ENCODE measurements around the gene AOC2. TPM values are rescaled to one million over a fixed set of nuclear protein-coding genes. Genes with fewer than 3 reads are reported as not detected.

Gene AOC2
- total and polyA plus RNA-seq, 2 of the 13 experiments (the other 11 are each of a cell fraction or from before 2014, with no cell fraction given) = 1.2 to 3.3 TPM

DNA sequence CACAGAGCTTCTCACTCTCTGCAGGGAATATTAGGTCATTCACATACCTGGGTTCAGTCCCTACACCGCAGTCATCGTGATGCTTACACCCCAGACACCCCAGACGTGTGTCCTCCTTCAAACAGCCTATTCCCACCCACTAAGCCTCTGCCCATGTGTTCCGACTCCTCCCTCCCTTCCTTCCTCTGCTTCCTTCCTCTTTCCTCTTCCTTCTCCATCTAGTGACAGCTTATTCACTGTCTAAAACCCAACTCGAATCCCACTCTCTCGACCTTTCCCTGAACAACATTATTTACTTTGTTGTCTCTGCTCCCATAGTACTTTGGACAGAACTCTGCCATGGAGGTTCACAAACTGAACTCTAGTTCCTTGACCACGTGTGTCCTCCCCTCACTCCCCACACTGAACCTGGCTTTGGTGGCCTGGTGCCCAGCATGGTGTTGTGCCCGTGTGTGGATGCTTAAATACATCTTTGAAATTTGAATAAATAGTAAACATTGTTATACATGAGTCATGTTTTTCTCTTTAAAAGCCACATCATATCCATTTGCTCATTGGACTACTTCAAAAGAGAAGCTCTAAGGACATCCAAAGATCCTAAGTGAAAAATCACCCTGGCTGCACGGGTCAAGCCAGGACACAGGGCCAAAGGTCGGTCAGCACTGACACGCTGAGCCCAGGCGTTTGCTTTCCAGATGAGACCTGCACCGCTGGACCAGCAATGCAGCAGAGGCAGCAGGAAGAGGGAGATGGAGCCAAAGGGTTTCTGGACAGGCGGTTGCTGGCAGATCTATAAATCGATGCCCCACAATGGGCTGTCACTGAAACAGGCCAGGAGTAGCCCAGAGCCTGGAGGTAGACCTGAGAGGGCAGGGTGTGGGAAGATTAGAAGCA lies 42.1 kb downstream of the AOC2 start (continued):
- TF ChIP-seq ZFP91 (CRISPR knock-in tag; IDR thresholded peaks at IDR 0.05; ENCODE audit: borderline replicate concordance) (peak; percentile 71; the same call in 1 of the 2 replicates), ZNF782 (CRISPR knock-in tag; IDR thresholded peaks at IDR 0.05; ENCODE audit: borderline replicate concordance) (peak; percentile 96; the same call in 1 of the 2 replicates), ZNF276 (CRISPR knock-in tag; IDR thresholded peaks at IDR 0.05; ENCODE audit: low read depth) (peak; percentile 63; the same call in 1 of the 2 replicates), SMAD1 (CRISPR knock-in tag; IDR thresholded peaks at IDR 0.05; ENCODE audit: borderline replicate concordance, low read depth) (no peak; the same call in 1 of the 2 replicates), RARG (CRISPR knock-in tag; IDR thresholded peaks at IDR 0.05; ENCODE audit: low read depth) (0 out of 2 replicates have a peak, but pooled peaks have one; percentile 56), ZFP90 (CRISPR knock-in tag; IDR thresholded peaks at IDR 0.05; ENCODE audit: borderline replicate concordance) (peak; percentile 72), ZNF496 (CRISPR knock-in tag; IDR thresholded peaks at IDR 0.05; ENCODE audit: insufficient replicate concordance) (no peak), MTA3 (CRISPR knock-in tag; IDR thresholded peaks at IDR 0.05) (no peak), ZNF746 (CRISPR knock-in tag; IDR thresholded peaks at IDR 0.05) (peak; percentile 78; the same call in 1 of the 2 replicates), ZBTB39 (CRISPR knock-in tag; IDR thresholded peaks at IDR 0.05) (no peak), MIXL1 (CRISPR knock-in tag; IDR thresholded peaks at IDR 0.05) (peak; percentile 70), ZNF432 (CRISPR knock-in tag; IDR thresholded peaks at IDR 0.05; ENCODE audit: borderline replicate concordance) (no peak), PRDM15 (CRISPR knock-in tag; IDR thresholded peaks at IDR 0.05) (0 out of 2 replicates have a peak, but pooled peaks have one; percentile 26), PCBP1 (IDR thresholded peaks at IDR 0.05; ENCODE audit: borderline replicate concordance, low read depth, low read length) (no peak)
- TF ChIP-seq, protein P1, sequence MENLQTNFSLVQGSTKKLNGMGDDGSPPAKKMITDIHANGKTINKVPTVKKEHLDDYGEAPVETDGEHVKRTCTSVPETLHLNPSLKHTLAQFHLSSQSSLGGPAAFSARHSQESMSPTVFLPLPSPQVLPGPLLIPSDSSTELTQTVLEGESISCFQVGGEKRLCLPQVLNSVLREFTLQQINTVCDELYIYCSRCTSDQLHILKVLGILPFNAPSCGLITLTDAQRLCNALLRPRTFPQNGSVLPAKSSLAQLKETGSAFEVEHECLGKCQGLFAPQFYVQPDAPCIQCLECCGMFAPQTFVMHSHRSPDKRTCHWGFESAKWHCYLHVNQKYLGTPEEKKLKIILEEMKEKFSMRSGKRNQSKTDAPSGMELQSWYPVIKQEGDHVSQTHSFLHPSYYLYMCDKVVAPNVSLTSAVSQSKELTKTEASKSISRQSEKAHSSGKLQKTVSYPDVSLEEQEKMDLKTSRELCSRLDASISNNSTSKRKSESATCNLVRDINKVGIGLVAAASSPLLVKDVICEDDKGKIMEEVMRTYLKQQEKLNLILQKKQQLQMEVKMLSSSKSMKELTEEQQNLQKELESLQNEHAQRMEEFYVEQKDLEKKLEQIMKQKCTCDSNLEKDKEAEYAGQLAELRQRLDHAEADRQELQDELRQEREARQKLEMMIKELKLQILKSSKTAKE (CRISPR knock-in tag; IDR thresholded peaks at IDR 0.05; ENCODE audit: borderline replicate concordance) = peak; percentile 77

Measured in HepG2 (cell line).